ENCODE results near the gene F10.

DNA sequence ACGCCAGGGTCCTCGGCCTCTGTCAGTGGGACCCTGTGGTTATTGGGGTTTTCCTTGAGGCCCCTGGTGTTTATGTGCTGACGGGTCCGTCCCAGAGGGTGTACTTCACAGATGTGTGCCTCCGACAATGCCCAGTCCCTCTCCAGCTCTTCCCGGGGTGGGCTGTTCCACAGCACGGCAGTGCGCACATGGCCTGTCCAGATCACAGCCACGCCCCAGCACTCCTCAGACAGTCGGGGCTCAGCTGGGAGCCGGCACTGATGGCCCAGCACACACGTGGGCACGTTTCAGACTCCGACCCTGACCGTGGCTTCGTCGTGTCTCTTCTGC is 33.9 kb upstream of the F10 start:
- TF ChIP-seq YY1 (IDR thresholded peaks at IDR 0.05; ENCODE audit: borderline replicate concordance in 1 of 3, control insufficient read depth in 1 of 3, extremely low read depth in 1 of 3, insufficient read depth in 3 of 3, insufficient read length in 1 of 3, insufficient replicate concordance in 2 of 3, low read depth in 1 of 3, low read length in 2 of 3) (no peak), POLR2A (conservative IDR thresholded peaks at IDR 0.05) (no peak), CREB1 (IDR thresholded peaks at IDR 0.05) (no peak), CREB1 (CRISPR knock-in tag; IDR thresholded peaks at IDR 0.05) (no peak), LARP7 (IDR thresholded peaks at IDR 0.05) (no peak), TFAM (CRISPR knock-in tag; conservative IDR thresholded peaks at IDR 0.05) (no peak), JUND (IDR thresholded peaks at IDR 0.05; ENCODE audit: borderline replicate concordance, low read depth, low read length) (no peak), JUND (tag; IDR thresholded peaks at IDR 0.05; ENCODE audit: borderline replicate concordance, low read depth, low read length) (no peak), RBFOX2 (IDR thresholded peaks at IDR 0.05; ENCODE audit: low read depth, low read length) (no peak), POLR2AphosphoS2 (IDR thresholded peaks at IDR 0.05; ENCODE audit: low read length) (no peak), ZNF707 (CRISPR knock-in tag; conservative IDR thresholded peaks at IDR 0.05) (no peak)
- TF ChIP-seq, protein P1, sequence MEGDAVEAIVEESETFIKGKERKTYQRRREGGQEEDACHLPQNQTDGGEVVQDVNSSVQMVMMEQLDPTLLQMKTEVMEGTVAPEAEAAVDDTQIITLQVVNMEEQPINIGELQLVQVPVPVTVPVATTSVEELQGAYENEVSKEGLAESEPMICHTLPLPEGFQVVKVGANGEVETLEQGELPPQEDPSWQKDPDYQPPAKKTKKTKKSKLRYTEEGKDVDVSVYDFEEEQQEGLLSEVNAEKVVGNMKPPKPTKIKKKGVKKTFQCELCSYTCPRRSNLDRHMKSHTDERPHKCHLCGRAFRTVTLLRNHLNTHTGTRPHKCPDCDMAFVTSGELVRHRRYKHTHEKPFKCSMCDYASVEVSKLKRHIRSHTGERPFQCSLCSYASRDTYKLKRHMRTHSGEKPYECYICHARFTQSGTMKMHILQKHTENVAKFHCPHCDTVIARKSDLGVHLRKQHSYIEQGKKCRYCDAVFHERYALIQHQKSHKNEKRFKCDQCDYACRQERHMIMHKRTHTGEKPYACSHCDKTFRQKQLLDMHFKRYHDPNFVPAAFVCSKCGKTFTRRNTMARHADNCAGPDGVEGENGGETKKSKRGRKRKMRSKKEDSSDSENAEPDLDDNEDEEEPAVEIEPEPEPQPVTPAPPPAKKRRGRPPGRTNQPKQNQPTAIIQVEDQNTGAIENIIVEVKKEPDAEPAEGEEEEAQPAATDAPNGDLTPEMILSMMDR (IDR thresholded peaks at IDR 0.05 in 2 of 3, conservative IDR thresholded peaks at IDR 0.05 in 1 of 3; ENCODE audit: insufficient read depth in 2 of 3, low read depth in 1 of 3, low read length in 3 of 3): no peak
- TF ChIP-seq, protein P2, sequence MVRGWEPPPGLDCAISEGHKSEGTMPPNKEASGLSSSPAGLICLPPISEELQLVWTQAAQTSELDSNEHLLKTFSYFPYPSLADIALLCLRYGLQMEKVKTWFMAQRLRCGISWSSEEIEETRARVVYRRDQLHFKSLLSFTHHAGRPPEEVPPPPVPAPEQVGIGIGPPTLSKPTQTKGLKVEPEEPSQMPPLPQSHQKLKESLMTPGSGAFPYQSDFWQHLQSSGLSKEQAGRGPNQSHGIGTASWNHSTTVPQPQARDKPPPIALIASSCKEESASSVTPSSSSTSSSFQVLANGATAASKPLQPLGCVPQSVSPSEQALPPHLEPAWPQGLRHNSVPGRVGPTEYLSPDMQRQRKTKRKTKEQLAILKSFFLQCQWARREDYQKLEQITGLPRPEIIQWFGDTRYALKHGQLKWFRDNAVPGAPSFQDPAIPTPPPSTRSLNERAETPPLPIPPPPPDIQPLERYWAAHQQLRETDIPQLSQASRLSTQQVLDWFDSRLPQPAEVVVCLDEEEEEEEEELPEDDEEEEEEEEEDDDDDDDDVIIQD (CRISPR knock-in tag; IDR thresholded peaks at IDR 0.05): no peak
- TF ChIP-seq, protein P3, sequence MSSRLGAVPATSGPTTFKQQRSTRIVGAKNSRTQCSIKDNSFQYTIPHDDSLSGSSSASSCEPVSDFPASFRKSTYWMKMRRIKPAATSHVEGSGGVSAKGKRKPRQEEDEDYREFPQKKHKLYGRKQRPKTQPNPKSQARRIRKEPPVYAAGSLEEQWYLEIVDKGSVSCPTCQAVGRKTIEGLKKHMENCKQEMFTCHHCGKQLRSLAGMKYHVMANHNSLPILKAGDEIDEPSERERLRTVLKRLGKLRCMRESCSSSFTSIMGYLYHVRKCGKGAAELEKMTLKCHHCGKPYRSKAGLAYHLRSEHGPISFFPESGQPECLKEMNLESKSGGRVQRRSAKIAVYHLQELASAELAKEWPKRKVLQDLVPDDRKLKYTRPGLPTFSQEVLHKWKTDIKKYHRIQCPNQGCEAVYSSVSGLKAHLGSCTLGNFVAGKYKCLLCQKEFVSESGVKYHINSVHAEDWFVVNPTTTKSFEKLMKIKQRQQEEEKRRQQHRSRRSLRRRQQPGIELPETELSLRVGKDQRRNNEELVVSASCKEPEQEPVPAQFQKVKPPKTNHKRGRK (tag; IDR thresholded peaks at IDR 0.05): no peak
- TF ChIP-seq, protein P4, sequence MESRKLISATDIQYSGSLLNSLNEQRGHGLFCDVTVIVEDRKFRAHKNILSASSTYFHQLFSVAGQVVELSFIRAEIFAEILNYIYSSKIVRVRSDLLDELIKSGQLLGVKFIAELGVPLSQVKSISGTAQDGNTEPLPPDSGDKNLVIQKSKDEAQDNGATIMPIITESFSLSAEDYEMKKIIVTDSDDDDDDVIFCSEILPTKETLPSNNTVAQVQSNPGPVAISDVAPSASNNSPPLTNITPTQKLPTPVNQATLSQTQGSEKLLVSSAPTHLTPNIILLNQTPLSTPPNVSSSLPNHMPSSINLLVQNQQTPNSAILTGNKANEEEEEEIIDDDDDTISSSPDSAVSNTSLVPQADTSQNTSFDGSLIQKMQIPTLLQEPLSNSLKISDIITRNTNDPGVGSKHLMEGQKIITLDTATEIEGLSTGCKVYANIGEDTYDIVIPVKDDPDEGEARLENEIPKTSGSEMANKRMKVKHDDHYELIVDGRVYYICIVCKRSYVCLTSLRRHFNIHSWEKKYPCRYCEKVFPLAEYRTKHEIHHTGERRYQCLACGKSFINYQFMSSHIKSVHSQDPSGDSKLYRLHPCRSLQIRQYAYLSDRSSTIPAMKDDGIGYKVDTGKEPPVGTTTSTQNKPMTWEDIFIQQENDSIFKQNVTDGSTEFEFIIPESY (CRISPR knock-in tag; IDR thresholded peaks at IDR 0.05): no peak
- TF ChIP-seq, protein P5, sequence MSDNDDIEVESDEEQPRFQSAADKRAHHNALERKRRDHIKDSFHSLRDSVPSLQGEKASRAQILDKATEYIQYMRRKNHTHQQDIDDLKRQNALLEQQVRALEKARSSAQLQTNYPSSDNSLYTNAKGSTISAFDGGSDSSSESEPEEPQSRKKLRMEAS (CRISPR knock-in tag; IDR thresholded peaks at IDR 0.05): no peak

Measured in K562 (cell line).